Neuron (in vitro differentiated cells): ENCODE measurements around the gene HOXA11.

Experiments used
- H2AFZ ChIP-seq: one replicate; pipeline ENCODE4 v1.6.1; 2013; ENCODE audit warnings: low read depth, mild to moderate bottlenecking, inconsistent platforms, low read length, moderate library complexity
- H3K27me3 ChIP-seq: one replicate; pipeline ENCODE4 v1.6.1; 2013; ENCODE audit warnings: low read length; ENCODE audit not compliant: insufficient read depth
- H3K36me3 ChIP-seq: one replicate; pipeline ENCODE4 v1.6.1; 2013; ENCODE audit warnings: low read length; ENCODE audit not compliant: insufficient read depth
- H3K4me1 ChIP-seq: one replicate; pipeline ENCODE4 v1.6.1; 2013; ENCODE audit warnings: low read length; ENCODE audit not compliant: insufficient read depth
- H3K4me3 ChIP-seq: 2 replicates; pipeline ENCODE4 v1.5.1; 2013; ENCODE audit warnings: mild to moderate bottlenecking, low read length, moderate library complexity
- H3K9me3 ChIP-seq: one replicate; pipeline ENCODE4 v1.6.1; 2013; ENCODE audit warnings: low read length

HOXA11 gene

DNA sequence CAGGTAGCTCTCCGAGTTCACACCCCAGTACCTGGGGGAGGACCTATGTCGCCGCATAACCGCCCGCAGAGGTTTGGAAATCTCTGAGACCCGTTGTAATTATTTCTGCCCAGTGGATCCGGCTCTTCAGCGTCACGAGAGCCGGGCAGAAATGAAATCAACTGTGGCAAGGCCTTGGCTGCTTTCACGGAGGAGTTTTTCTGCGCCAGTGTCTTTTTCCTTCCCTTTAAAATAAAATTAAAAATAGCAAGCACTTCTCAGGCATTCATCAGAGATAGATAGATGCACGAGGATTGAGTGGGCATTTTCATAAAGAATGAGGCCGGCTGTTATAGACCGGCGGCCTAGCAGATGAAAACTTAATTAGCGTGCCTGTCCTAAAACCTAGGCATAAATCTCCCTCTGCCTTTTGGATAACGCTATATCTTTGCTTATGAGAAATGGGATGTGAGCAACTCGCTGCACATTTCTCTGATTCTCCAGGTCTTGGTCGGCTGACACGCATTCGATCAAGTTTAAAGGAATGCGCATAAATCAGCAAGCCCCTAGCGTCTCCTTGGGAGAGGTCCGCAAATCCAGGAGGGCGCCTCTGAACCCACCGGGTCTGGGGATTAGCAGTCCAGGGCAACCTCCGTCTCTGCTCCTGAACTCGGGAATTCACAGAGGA, 8.4 kb upstream of the HOXA11 start:
- peak overlapping the region; percentile 36 for H2AFZ ChIP-seq
- no peaks in the 10 kb centered on the region for H3K36me3 ChIP-seq
- H3K27me3 ChIP-seq: peaks cover 87% of the 10 kb centered on the region
- H3K4me1 ChIP-seq: no peaks in the 10 kb centered on the region
- H3K4me3 ChIP-seq: no peak overlapping the region
- no peaks in the 10 kb centered on the region for H3K9me3 ChIP-seq

DNA sequence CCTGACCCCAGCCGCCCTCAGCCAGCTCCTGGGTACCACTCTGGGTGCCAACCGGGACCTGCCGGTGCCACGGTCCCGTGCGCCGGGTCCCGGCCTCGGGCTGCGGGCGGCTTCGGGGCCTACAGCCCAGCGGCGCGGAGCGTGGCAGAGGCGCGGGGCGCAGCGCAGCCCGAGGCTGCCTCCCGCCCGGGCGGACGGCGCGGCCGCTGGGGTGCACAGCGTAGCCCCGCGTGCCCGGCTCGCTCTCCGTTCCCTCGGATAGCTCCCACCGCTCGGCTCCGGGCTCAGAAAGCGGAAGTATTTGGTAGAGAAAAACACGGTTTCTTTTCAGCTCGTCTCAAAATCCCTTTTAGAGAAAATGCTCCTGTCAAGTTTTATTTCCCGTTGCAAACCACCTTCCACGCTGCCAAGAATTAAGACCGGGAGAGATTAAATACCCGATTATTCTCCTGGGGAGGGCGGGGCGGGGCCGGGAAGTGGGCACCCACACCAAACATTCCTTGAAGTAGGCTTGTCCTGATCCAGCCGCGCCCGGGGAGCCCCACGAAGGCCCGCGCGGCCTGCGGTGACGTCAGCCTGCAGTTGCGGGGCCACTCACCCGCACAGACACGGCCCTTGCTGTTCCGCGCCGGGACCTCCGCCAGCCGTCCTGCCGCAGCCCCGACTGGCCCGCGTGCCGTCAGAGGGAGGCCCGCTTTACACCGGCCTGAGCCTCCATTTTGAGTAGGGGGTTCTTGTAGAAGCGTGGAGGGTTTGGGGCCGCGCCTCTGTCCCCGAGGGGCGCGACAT, 7.7 kb upstream of the HOXA11 start:
- Histone ChIP-seq H3K27me3 (peaks cover 87% of the 10 kb centered on the region), H3K9me3 (no peaks in the 10 kb centered on the region)

DNA sequence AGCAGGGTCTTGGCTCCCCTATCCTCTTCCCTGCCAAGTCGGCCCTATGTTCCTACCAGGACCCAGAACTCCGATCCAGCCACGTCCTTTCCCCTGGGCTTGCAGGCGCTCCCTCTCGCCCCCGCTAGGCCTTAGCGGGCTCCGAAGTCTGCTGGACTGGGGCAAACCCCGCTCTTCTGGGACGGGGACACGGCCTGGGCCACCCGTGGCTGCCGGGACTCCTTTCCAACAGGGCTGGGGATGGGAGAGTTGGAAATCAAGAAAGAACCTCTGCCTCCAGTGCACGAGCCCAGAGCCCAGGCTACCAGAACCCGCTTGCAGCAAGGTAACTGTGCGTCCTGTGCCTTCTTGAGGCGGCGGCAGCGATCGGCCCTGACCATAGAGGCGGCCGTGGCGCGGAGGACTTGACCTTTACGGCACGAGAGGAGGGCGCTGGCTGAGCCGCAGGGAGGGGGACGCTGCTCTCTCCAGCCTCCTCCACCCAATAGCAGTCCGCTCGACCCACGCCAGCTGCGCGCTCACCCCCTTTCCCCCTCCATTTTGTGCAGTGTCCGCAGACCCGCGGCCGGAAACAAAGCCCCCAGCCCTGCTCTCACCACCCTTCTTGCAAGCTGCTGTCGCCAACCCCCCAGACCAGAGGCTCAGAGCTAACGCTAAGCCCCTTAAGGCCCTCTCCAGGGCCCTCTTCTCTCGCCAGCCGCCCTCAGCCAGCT, 7.0 kb upstream of the HOXA11 start:
- Histone ChIP-seq H3K4me3 (no peak overlapping the region), H3K4me1 (no peaks in the 10 kb centered on the region), H3K27me3 (peaks cover 88% of the 10 kb centered on the region), H3K9me3 (no peaks in the 10 kb centered on the region), H3K36me3 (no peaks in the 10 kb centered on the region), H2AFZ (no peak overlapping the region)

More for the DNA sequence above, 7.7 kb upstream of the HOXA11 start:
- Histone ChIP-seq H3K4me1 (no peaks in the 10 kb centered on the region), H2AFZ (peak overlapping the region; percentile 36), H3K36me3 (no peaks in the 10 kb centered on the region), H3K4me3 (no peak overlapping the region)

DNA sequence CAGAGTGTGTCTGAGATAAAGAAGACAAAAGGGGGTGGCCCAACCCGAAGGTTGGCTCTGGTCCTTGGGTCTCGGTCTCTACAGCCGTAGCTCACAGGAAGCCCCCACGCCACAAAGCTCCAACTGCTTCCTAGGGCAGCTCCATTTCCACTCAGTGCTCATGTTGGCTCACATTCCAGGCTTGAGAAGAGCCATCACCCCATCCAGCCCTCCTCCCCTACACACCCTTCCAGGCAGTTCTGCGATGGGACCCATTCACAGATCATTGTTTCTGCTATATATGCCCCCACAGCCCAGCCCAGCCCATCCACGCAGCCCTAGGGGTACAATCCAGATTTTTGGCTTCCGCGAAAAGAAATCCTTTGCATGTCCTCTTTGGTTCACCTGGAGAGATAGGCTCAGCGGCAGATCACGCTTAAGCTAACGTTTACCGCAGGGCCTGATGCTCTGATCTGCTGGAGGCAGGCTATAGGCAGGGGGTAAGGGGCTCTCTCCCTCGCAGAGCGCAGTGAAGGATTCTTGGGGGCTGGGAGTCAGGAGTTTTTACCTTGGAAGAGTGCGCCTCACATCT, 6.2 kb upstream of the HOXA11 start:
- Histone ChIP-seq H3K36me3 (no peaks in the 10 kb centered on the region), H3K27me3 (peaks cover 95% of the 10 kb centered on the region), H3K4me1 (no peaks in the 10 kb centered on the region), H2AFZ (no peak overlapping the region), H3K9me3 (no peaks in the 10 kb centered on the region), H3K4me3 (no peak overlapping the region)

DNA sequence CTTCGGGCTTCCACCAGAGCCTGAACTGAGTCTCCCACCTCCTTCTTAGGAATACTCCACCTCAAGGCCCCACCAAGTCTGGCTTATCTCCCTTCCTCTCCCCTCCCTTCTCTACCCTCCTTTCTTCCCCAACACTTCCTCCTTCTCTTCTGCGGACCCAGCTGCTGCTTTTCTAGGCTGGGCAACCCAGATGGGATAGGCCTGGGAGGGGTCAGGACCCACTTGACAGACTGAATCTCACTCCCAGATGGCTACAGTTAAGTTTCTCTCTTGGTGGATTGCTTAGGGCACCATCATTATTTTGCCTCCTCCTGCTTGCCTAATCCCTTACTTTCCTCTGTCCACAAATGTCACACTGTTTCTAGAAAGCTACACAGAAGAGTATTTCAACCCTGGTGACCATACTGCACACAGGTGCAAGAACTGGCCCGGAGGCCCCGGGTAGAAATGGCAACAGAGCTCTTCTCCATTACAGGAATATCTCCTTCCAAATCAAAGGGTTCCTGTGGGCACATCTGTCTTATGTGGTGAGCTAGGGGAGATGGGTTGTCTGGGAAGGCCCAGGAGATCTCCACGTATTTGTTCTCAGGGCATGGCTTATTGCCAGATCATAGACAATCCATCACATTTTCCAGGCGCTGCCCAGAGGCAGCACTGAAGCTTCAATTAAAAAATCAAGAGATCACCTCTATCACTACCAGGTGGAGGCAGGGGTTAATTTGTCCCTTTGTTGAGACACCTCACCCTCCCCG, 5.1 kb upstream of the HOXA11 start:
- H3K4me3 ChIP-seq: no peak overlapping the region
- H3K36me3 ChIP-seq: no peaks in the 10 kb centered on the region
- H3K27me3 ChIP-seq: peaks cover 100% of the 10 kb centered on the region
- no peaks in the 10 kb centered on the region for H3K4me1 ChIP-seq
- H3K9me3 ChIP-seq: no peaks in the 10 kb centered on the region
- H2AFZ ChIP-seq: no peak overlapping the region

DNA sequence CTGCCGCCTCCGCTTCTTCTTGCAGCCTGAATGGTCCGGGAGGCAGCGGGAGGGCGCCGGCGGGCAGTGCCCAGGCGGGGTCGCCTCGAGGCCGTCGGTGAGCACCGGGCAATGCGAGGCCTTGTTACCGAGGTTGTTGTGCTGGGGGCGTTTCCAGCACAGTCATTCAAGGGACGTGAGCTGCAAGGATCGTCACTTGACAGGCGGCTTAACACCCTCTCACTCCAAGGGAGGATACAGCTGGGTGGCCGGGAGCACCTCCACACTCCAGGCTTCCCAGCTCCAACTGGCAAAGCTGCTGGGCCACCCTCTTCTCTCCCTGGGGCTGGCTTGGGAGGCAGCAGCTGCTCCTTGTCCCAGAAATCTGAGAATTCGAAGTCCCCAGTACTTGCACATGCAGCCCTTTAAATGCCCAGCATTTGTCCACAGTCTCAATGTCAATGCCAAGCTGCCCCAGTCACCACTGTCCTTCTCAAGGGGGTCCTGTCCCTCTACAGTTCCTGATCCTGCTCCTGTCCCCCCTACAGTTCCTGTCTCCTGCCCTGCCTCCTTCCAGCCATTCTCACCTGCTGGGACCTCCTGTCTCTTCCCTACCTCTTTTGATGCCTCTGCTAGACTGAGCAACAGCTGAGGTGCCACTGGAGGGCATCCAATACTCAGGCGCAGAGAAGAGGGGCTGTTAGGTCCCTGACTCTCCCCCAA, 4.4 kb upstream of the HOXA11 start:
- no peak overlapping the region for H3K4me3 ChIP-seq

DNA sequence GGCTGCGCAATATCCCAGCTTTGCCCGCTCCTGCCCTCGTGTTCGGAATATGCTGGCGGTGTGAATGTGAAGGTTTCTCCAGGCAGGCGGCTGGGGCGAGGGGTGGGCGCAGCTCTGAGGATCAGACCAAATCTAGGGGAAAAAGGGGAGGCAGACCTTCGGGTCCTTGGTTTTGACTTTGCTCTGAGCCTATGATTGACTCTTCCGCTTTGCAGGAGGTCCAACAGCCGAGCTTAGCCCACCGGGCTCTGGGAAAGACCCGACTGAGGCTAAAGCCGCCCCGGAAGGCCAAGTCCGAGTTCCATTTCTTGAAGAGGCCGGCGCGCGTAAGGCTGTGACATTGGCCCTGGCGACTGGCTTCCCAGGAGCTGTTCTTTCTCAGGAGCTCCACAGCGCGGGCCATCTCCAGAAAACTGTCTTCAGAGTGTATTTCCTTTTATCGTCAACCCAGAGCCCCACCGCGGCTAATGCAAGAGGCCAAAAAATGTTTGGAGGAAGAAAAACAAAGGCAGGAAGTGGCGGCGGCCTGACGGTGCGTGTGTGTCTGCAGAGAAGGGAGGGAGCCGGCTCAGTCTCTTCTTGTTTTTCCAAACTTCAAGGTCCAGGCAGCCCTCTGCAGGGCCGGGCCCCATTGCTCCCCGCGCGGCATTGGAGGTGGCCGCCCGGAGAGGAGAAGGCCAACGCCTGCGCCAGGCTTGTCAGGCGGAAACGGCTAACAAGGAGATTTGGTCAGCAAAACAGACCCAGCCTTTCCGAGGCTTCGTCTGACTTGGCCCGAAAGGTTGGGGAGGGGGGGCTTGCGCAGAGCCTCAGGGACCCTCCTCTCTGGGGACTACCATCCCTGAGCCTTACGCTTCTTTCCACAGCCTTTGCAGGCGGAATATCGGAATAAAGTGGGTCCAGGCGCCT, 3.6 kb upstream of the HOXA11 start:
- peaks cover 3% of the 10 kb centered on the region for H3K4me1 ChIP-seq
- H3K27me3 ChIP-seq: peaks cover 98% of the 10 kb centered on the region
- H3K4me3 ChIP-seq: no peak overlapping the region
- no peak overlapping the region for H2AFZ ChIP-seq
- H3K36me3 ChIP-seq: no peaks in the 10 kb centered on the region
- H3K9me3 ChIP-seq: no peaks in the 10 kb centered on the region

More for the DNA sequence above, 4.4 kb upstream of the HOXA11 start:
- H3K4me1 ChIP-seq: peaks cover 3% of the 10 kb centered on the region
- H3K27me3 ChIP-seq: peaks cover 100% of the 10 kb centered on the region
- H3K9me3 ChIP-seq: no peaks in the 10 kb centered on the region
- no peaks in the 10 kb centered on the region for H3K36me3 ChIP-seq
- H2AFZ ChIP-seq: no peak overlapping the region

DNA sequence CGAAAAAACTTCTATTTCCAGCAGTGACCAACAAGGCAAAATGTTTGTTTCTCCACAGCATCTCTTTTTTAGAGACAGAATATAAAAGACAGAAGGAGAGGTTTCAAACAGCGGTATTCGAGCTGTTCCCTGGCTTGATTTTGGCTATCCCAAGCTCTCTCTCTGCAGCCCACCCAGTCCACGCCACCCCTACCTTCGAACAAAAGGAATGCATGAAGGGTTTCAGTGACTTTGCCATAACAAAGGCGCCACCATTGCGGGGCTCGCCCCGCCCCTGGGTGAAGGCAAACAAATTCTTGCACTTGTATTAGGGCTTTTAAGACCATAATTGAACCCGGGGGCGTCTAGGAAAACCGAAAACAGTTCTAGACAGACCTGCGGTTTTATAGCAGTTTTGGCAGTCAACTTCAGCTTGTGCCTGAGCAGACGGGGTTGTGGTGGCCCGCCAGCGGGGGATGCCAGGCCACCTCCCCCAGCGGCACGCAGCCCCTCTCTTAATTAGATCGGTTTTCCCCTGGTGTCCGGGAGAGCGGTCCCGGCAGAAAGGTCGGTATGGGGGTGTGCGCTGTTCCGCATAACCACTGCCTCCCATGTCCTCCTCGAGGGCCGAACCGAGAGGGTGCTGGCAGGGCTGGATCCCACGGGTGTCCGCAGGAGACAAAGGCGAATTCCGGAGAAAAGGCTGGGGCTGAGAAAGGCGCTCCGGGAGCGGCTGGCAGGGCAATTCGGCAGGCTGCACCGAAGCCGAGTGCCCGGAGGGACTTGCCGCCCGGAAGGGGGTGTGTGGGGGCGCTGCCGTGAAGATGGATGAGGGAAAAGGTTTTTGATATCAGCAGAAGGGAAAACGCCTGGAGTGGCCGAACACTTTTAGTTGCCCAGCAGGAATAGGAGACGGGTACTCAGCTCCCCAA, 2.7 kb upstream of the HOXA11 start:
- H3K4me3 ChIP-seq: no peak overlapping the region
- H3K27me3 ChIP-seq: peaks cover 98% of the 10 kb centered on the region

DNA sequence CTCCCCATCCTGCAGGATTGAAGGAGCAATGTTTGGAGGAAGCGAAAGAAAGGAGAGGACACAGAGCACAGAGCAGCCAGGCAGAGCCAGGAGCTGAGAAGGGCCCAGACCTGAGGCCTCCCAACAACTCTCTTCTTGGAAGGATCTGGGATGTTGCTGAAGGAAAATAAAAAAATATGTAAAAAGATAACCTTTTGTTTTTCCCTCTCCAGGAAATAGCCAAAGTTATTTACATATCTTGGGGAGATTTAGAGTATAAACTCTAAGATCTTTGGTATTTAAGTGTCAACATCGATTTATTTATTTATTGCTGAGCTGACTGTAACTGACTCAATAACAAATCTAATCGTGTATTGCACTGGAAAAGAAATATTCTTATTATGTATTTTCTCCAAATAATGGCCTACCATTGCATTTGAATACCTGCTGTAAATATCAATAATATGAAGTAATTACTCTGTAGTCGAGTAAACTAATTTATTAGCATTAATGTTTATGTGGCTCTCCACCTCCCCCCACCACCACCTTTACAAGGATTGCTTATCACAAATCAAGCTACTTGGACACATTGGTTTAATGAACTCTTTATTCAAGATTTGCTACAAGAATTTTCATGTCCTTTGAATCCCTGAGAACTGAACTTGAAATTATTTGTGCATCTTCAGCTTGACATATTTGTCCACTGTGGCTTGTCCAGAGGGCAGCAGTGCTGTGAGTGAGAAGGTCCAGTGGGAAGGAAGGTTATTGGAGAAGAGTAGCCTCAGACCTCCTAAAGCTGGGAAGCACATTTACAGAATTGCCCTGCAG, 1.8 kb upstream of the HOXA11 start:
- Histone ChIP-seq H3K4me3 (no peak overlapping the region), H3K27me3 (peaks cover 98% of the 10 kb centered on the region)

More for the DNA sequence above, 2.7 kb upstream of the HOXA11 start:
- H3K9me3 ChIP-seq: no peaks in the 10 kb centered on the region
- peaks cover 3% of the 10 kb centered on the region for H3K4me1 ChIP-seq
- no peaks in the 10 kb centered on the region for H3K36me3 ChIP-seq
- no peak overlapping the region for H2AFZ ChIP-seq

More for the DNA sequence above, 1.8 kb upstream of the HOXA11 start:
- no peaks in the 10 kb centered on the region for H3K36me3 ChIP-seq
- no peaks in the 10 kb centered on the region for H3K9me3 ChIP-seq
- peaks cover 3% of the 10 kb centered on the region for H3K4me1 ChIP-seq
- H2AFZ ChIP-seq: no peak overlapping the region
